ENCODE results near the gene NFYC.

Gene NFYC

DNA sequence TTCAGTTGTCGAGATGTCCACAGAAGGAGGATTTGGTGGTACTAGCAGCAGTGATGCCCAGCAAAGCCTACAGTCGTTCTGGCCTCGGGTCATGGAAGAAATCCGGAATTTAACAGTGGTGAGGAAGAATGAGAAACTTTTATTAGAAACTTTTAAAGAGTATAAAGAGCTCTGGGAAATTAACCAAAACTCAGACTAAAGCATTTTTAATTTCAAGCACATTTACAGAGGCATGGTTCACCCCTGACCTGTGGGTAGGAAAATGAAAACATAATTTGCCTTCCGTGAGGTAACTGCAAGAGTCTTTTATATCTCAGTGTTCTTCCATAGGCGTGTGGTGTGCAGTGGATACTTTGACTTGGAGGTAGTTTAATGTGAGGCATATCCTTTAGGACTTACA is 47.3 kb downstream of the NFYC start:
- no peak for DNase-seq (ENCODE audit: low read depth in 3 of 3)

DNA sequence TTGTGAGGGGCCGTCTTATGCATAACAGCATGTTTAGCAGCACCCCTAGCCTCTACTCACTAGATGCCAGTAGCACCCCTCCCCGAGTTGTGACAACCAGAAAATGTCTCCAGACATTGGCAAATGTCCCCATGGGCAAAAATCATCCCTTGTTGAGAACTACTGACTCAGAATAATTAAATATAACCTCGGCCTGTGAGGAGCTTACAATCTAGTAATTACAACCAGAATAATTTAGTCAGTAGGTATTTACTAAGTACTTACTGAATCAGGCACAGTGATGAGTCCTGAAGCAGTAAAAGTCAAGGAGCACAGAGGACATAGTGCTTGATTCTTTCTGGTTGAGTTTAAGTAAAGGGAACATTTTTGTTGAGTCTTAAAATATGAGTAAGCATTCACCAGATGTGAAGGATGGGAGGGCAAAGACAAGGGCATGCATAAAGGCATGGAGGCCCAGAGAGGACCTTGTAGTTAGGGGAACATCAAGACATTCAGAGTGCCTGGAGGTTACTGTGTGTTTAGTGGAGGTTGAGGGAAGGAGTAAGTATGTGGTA is 48.0 kb downstream of the NFYC start:
- DNase-seq (ENCODE audit: low read depth in 3 of 3): no peak

DNA sequence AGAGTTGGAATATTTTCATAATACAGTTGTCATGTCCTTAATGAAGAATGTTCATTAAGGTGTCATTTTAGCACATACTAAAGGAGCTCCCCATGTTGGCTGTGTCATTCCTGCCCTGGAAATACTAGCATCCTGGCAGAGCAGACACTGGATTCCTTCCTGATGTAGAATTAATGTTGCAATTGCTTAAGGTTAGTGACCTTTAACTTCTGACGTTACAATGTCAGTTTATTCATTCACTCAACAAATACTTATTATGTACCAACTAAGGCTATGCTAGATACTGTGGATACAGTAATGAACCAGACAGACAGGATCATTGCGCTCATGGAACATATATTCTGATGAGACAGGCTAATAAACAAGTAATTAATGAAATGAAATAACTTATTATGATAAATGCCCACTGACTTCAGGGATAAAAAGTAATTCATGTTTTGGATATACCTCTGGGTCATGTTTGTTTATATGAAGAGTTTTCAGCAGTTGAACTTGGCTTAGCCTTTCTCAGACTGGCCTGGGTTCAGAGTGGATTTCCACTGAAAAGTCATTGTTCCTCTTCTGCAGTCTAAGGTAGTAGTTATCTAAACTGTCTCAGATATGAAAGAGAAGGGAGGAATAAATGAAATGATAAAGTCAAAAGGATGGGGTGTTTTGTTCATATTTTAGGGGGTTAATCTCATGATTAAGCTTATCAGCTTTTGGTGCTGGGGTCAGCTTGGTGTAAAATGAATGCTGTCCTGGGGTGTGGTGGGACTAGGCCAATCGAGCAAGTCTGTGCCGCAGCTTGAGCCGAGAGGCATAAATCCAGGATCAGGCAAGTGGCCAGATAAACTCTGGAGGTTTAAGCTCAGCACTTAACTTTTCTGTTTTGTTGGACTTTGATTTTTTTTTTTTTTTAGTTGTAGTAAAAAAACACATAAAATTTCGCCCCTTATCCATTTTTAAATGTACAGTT is 48.8 kb downstream of the NFYC start:
- no peak for DNase-seq (ENCODE audit: low read depth in 3 of 3)

DNA sequence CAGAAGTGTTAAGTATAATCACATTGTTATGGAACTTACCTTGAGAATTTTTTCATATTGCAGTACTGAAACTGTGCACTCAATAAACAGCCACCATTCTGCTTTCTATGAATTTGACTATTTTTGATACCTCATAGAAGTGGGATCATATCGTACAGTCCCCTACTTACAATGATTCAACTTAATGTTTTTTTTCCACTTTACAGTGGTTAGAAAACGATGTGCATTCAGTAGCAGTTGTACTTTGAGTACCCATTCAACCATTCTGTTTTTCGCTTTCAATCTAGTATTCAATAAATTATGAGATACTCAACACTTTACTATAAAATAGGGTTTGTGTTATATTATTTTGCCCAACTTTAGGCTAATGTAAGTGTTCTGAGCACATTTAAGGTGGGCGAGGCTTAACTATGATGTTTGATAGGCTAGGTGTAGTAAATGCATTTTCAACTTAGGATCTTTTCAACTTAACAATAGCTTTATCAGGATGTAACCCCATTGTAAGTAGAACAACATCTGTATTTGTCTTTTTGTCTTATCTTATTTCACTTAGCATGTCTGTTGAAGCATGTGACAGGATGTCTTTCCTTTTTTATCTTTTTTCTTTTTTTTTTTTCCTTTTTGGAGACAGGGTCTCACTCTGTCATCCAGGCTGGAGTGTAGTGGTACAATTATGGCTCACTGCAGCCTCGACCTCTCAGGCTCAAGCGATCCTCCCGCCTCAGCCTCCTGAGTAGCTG is 49.7 kb downstream of the NFYC start:
- DNase-seq (ENCODE audit: low read depth in 3 of 3): no peak

DNA sequence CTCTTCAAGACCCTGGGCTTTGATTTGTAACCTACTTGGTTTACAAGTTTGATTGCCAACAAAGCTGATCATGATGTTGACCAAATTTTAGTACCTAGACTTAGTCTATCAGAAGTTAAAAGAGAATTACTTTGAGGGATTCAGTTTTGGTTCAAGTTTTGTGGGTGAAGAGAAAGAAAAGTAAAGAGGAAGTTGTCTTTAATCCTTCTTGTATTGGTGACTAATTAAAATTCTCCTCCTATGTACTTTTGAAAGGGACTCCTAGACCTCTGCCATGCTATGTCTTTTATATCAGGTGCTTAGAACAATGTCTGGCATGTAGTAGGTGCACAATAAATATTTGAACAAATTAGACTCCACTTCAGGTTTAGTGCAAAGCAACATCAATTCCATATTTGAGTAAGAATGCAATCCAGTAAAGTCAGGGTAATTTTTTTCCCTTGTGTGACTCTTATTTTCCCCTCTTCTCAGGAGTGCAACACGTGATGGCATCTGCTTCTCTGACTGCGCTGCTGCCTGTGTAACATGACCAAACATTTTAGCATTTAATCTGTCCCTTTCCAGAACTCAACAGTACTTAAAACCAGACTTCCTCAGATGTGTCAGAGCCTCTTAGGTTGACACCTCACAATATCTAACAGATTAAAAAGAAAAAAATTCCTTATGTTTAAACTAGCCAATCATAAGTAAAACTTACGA is 51.0 kb downstream of the NFYC start:
- DNase-seq (ENCODE audit: low read depth in 3 of 3): no peak

DNA sequence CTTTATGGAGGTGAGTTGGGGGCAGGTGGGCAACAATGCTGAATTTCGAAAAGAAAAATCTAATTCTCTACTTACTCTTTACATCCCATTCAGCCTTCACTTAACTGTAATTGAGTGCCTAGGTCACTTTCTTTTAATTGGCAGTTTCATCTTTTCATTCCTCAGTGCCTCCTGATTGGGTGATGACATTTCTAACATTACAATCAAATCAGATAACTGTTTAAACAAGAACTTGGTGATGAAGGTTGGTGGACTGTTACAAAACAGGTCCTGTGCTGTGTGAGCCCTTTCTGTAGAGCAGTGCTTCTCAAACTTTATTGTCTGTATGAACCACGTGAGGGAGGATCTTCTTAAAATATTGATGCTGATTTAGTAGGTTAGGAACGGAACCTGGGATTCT is 51.9 kb downstream of the NFYC start:
- DNase-seq (ENCODE audit: low read depth in 3 of 3): no peak

DNA sequence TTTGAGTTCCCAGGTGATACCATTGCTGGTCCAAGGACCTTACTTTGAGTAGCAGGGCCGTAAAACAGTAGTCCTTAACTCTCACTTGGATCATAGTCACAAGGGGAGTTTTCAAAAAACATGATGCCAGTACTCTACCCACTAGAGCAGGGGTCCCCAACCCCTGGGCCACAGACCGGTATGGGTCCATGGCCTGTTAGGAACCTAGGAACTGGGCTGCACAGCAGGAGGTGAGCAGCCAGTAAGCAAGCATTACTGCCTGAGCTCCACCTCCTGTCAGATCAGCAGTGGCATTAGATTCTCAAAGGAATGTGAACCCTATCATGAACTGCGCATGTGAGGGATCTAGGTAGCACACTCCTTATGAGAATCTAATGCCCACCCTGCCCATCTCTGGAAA is 52.4 kb downstream of the NFYC start:
- DNase-seq (ENCODE audit: low read depth in 3 of 3): no peak

DNA sequence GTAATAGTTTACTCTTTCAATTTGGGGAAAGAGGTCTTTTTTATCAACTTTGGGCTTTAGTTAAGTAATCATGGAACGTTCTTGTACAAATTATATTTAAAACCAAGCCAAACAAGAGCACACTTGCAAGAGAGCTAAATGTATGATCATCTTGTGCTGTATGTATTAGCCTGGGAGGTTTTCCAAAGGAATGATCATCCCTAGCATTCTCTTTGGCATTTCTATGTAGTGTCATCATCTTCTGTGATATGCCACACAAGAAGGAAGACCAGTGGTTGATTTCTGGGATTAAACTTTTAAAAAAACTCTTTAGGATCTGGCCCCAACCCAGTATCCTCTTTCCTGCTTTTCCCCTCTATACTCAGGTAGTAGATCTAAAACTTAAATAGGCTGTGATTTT is 53.7 kb downstream of the NFYC start:
- no peak for DNase-seq (ENCODE audit: low read depth in 3 of 3)

DNA sequence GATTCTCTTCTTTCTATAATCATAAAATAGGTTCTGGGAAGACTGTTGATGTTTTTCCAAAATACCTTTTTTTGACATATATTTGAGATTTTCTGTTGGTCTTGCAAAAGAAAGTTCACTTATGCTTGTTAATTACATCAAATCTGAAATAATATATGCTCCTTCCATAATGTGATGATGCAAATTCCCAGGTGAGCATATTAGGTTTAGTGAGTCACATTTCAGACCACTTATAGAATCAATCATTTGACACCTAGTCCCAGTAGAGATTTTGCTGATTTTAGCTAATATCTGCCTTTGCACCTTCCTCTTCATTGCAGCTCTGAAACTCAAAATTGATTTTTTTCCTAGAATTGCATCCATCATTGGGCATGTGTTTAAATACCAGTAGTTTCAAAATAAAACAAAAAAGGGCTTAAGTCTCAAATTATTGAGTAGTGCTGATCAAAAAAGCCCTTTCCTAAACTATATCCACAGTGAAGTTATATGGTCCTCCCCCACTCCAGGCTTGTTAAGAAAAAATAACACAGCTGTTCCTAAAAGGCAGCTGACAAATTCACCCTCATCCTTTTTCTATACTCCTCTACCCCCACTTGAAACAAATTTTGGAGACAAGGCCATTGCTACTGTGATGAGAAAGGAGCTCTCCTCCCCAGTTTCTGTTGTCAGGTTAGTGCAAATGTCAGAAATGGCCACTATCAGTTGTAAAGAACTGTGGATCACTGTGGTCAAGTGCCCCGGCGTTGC is 55.0 kb downstream of the NFYC start:
- no peak for DNase-seq (ENCODE audit: low read depth in 3 of 3)

DNA sequence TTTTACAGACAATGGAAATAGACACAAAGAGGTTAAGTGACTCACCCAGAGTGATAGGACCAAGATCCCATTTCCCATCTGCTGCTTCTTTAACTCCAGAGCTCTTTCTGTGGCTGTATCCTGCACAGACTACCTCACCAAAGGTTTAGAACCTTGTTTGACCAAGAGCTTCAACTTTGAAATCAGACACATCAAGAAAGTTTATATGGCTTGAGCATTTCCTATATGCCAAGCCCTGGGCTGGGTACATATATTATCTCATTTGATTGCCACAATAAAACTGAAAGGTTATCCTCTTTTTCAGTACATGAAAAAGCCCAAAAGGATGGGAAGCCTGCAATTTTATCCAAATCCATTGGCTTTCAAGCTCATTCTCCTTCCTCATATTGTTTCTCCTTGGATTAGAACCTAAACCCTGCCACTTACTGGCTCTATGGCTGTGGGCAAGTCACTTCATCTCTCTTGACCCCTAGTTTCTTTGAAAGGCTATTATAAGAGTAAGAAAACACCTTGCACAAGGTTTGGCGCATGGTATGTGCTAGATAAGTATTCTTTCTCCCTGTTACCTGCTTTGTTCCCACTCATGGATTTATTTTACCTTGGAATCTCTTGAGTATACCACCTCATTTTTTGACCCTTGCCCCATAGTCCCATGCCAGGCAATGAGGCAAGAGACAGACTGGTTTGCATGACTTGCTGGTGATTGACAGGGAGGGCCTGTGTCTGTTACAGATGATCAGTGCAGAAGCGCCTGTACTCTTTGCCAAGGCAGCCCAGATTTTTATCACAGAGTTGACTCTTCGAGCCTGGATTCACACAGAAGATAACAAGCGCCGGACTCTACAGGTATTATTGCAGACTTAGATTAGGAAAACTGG is 57.6 kb downstream of the NFYC start:
- no peak for DNase-seq (ENCODE audit: low read depth in 3 of 3)

DNA sequence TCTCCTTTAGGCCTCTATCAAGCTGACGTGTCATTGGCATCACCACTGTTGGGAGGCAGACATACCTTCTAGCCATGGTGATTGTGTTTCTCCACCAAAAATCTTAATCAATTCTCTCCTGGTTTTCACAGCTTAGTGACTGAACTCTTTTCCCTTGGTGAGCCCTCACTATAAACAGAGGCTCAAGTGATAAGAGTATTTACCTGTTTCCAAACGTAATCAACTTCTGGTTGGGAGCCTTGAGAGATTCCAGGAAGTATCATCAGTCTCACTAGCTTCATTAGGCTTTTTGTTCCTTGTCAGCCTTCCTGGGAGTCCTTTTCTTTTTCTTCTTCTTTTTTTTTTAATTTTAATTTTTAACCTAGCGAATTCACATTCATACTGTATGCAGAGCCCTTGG is 58.3 kb downstream of the NFYC start:
- DNase-seq (ENCODE audit: low read depth in 3 of 3): no peak

DNA sequence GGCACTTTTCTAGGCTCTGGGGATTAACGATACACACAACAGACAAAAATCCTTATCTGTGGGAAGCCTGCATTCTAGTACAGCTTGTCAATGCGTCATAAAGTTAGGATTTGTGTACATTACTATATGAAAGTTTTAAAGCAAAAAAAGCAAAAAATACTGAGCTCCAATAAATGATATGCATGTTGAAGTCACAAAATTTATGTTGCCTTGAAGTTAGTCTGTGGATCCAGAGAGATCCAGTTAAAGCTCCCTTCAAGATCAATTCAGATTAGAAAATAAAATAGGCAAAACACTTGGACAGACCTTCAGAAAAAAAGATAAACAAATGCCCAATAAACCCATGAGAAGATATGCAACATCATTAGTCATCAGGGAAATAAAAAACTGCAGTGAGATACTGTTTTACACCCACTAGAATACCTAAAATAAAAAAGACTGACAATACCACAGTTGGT is 59.0 kb downstream of the NFYC start:
- no peak for DNase-seq (ENCODE audit: low read depth in 3 of 3)

DNA sequence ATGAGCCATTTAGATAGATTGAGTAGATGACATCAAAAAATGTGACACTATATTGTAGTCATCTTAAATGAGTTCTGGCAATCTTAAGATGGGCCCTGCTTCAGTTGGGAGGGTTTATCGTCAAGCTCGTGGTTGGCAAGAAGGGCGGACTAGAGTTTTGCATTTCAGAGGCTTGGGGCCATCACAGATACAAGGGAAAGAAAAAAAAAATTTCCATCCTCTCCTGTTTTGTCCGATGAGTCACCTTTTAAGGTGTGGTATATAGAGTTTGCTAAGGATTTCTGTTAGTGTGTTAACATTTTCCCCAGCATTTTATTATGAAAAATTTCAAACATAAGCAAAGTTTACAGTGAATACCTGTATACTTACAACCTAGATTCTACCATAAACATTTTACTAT is 60.3 kb downstream of the NFYC start:
- no peak for DNase-seq (ENCODE audit: low read depth in 3 of 3)

DNA sequence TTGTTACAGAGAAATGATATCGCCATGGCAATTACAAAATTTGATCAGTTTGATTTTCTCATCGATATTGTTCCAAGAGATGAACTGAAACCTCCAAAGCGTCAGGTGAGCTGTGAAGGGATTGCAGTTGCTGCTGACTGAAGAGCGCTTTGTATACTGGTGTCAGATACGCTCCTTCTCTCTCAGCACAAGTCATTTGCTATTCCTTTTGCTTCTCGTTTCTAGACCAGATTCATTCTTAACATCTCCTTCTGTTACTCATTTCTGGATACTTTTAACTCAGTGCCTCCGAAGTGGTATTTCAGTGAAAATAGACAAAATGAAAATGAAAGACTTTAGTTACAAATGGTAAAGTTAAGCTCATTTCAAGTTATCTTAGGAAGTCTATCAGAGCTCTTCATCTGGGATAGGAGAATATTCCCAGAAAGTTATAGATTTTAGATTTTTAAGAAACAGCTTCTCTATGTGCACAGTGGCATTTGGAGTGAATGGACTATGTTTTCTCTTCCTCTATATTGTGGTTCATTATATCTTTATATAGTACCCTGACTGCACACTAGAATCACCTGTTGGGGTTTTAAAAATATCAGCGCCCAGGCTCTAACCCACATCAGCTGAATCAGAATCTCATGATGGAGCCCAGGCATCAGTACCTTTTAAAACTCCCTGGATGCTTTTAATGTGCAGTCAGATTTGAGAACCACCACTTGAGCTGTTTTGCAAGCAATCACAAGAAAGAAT is 61.8 kb downstream of the NFYC start:
- DNase-seq (ENCODE audit: low read depth in 3 of 3): no peak

DNA sequence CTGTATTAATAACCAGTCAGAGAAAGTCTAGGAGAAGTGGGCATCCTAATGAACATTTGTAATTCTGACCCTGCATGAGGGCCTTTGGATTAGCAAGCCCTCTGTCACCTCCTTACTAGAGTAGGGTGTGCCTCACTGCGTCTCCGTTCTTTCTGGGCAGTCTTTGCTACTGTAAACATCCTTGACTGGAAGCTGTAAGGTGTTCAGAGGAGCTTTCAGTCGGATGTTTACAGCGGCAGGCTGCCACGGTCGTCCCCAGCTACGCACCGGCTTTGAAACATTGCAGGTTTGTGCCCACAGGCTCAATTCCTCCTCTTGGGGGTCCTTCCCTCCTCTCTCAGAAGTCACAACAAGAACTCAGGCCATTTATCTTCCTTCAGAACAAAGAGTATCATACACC is 62.7 kb downstream of the NFYC start:
- DNase-seq (ENCODE audit: low read depth in 3 of 3): no peak

DNA sequence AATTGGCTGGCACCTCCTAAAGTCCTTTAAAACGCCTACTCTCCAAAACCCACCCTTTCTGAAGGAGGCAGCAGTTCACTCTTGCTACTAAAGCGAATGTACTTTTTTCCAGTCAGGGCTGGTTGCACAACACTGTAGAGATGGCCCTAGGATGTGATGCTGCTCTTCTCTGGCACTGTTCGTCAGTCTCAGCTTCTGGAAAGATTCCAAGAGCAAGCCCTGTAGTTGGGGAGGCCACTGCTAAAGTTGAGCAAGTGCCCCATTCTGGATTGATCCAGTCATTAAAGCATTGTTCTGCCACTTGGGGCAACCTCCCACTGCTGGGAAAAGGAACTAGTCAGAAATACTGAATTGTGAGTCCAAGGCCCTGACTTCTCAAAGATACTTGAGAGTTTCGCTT is 63.6 kb downstream of the NFYC start:
- DNase-seq (ENCODE audit: low read depth in 3 of 3): no peak

DNA sequence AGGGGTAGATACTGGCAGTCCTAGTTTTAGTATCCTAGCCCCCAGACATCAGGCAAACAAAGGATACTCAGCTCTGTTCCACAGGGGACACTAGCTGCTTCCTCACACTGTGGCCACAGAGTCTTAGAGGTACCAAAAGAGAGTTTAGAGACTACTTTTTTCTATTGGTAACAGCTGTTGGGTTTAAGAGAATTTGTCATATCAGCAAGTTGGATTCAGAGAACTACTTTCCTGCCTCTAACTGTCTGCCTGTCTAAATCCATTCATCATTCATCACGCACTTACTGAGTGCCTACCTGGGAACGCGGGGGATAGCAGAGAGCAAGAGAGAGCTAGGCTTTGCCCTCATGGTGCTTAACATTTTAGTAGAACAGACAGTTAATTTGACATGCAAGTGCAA is 65.0 kb downstream of the NFYC start:
- no peak for DNase-seq (ENCODE audit: low read depth in 3 of 3)

DNA sequence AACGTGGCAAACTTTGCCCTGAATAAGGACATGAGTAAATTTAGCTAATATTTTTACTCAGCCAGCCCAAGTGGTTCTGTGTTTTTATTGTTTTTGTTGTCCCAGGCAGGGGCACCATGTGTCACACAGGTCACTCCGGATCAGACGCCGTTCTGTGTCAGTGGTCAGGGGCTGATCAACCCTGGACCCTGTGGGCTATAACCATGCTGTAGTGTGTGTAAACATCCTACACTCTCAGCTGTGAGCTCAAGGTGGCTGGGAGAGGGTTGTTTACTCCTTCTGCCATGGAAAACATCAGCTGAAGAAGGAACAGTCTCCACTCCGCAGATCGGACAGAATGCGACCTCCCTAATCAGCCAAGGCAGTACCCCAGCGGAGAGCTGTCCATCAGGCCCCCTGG is 65.6 kb downstream of the NFYC start:
- no peak for DNase-seq (ENCODE audit: low read depth in 3 of 3)

DNA sequence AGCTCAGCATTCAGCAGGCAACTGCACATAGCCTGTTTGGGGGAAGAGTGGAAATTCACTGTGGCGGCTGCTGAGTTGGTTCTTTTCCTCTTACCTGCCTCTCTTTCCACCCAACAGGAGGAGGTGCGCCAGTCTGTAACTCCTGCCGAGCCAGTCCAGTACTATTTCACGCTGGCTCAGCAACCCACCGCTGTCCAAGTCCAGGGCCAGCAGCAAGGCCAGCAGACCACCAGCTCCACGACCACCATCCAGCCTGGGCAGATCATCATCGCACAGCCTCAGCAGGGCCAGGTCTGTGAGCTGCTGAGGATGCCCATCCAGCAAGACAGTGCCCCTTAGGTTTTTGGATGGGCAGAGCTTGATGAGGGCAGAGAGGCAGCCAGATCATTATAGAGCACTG is 66.5 kb downstream of the NFYC start:
- no peak for DNase-seq (ENCODE audit: low read depth in 3 of 3)
